Measurements from ENCODE around the gene DECR2.

- TF ChIP-seq, protein P1, sequence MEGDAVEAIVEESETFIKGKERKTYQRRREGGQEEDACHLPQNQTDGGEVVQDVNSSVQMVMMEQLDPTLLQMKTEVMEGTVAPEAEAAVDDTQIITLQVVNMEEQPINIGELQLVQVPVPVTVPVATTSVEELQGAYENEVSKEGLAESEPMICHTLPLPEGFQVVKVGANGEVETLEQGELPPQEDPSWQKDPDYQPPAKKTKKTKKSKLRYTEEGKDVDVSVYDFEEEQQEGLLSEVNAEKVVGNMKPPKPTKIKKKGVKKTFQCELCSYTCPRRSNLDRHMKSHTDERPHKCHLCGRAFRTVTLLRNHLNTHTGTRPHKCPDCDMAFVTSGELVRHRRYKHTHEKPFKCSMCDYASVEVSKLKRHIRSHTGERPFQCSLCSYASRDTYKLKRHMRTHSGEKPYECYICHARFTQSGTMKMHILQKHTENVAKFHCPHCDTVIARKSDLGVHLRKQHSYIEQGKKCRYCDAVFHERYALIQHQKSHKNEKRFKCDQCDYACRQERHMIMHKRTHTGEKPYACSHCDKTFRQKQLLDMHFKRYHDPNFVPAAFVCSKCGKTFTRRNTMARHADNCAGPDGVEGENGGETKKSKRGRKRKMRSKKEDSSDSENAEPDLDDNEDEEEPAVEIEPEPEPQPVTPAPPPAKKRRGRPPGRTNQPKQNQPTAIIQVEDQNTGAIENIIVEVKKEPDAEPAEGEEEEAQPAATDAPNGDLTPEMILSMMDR (IDR thresholded peaks at IDR 0.05), result no peak
- no peak for TF ChIP-seq POLR2A (IDR thresholded peaks at IDR 0.05)
These were observed 49.3 kb downstream of the DECR2 start for GRCh38 chr16:450785-451512.
